ENCODE measurements around the gene TMEM208.

The TMEM208 gene

DNA sequence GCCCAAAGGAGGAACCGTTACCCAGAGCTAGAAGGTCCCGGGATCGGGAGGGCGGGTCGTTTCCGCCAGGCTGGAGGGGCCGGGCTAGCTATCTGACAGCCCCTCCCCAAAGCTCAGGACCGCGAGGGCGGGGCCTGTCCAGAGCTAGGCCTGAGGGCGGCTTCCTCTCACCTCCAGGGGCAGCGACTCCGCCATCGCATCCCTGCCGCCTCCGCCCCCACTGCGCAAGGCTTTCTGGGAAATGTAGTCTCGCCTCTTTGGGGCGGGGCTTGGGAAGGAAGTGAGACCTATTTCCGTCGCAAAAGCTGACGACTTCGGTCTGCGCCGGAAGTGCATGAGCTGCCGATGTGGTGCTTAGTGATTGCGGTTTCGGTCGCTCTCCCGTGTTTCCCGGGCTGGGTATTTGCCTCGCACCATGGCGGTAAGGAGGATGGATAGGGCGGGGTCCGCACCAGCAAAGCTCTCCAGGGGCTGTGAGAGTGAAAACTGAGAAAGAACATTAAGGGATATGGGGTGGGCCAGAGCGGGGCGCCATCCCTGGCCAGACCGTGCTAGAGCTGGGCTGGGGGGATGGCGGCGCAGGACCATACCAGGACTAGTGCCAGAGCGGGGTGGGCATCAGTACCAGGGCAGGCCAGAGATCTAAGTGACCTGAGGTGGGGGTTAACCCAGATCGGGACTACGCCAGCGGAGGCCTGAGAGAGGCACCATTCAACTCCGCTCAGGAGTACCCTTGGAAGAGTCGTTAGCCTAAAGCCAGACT lies at the start of gene TMEM208:
TMEM208 (plus strand) TSS at position 327 of the 763 bp plus-strand sequence; CDS start at position 416, 89 bp downstream.
- DNase-seq: peak; percentile 96

DNA sequence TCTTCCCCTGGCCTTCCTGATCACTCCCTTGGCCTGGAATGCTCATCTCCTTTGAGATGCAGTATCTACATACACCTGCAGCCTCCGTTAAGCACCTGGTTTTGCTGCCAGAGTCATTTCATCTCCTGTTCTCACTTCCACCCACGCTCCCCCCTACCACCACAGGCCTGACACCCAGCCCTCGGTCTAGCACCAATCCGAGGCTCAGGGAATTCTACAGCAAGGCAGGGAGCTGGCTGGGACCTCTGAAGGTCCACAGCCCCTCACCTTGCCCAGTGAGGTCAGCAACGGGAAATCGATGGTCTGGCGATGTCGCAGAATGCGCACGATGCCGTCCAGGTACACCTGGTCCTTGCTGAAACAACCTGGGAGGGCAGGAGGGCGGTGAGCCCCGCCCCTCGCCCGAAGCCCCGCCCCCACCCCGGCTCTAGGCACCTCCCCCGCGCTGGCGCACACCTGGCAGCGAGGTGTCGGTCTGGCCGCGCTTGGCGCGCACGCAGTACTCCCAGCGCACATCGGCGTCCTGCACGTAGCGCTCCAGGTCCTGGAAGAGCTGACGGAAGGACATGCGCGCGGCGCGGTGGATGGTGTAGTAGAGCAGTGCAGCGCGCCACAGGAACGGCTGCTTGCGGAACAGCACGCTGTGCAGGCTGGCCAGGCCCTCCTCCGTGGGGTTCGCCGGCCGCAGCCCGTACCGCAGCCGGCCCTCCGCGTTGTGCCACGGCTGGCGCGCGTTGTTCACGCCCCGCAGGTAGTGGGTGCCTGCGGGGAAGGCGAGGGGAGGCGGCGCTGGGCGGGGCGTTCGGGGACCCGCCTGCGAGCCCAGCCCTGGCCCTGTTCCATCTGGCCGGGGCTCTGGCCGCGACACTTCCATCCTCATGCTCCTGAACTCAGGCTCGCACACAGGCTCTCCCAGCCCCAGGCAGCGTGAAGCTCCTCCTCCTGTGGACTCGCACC lies 48.9 kb upstream of the TMEM208 start:
- no peak for DNase-seq

DNA sequence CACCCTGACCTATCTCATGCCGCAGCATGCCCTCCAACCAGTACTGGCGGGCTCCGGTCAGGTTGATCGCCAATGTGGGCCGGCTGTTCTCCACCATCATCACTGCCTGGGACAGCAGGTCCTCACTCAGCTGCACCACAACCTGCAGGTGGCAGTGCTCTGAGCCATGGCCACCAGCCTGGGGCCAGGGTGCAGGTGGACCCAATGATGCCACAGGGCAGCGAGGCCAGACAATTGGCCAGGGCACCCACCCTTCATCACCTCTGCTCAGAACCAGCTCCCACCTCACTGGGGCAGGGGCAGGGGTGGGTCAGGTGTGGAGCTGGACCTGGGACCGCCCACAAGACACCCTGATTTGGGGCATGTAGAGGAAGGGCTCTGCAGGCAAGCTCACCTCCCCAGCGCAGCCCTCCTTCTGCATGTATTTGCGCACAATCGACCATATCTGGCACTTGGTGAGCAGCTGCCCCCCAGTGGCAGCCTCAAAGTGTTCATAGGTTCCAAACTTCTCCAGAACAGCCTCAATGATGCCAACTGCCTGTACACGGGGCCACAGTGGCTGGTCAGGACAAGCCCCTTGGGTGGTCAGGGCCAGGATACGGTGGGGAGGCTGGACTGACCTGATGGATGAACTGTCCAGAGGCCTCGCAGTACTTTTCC lies 47.4 kb upstream of the TMEM208 start:
- no peak for DNase-seq

DNA sequence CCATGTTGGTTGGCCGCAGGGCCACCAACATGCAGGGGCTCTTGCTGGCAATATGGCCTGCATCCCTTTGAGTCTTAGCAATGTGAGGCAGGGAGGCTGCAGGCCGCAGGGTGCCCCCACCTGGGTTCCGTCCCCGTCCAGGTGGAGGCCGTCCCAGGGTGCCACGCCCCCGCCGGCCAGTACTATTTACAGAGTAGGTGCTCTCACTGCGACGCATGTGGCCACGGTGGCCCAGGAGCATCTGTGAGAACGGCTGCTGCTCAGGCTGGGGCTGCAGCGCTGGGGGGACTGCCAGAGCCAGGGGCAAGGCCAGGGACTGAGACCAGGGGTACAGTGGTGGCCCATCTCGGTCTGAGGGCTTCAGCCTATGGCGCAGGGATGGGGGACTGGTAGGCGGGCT lies 46.8 kb upstream of the TMEM208 start:
- DNase-seq: no peak

DNA sequence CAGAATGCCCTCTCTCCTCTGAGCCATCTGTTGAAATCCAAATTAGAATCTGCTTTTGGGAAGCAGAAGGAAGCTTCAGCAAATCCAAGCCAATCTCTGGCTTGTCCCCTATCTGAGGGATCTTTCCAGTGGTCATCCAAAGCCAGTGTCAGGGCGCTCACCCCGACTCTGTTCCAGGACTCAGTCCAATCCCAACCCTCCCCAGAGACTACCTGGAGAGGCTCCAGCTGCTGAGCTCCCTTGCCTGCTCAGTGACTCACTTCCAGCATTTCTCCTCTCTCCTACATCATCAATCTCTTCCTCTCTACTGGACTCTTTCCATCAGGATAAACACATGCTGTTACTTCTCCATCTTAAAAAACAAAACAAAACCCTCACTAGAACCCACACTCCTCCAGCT lies 45.6 kb upstream of the TMEM208 start:
- DNase-seq: peak; percentile 65

DNA sequence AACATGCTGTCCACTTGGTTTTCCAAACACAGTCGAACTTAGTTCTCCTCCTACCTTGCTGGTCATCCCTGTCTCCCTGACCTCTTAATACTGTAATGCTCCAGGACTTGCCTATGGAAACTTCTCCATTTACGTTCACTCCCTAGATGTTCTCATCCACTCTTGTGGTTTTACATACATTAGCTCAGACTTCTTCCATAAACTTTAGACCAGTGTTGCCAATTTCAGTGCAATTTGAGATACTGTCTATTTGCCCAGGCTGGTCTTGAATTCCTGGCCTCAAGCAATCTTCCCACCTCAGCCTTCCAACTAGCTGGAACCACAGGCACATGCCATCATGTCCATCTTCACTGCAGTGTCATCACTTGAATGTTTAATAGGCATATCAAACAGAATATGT lies 44.6 kb upstream of the TMEM208 start:
- no peak for DNase-seq

DNA sequence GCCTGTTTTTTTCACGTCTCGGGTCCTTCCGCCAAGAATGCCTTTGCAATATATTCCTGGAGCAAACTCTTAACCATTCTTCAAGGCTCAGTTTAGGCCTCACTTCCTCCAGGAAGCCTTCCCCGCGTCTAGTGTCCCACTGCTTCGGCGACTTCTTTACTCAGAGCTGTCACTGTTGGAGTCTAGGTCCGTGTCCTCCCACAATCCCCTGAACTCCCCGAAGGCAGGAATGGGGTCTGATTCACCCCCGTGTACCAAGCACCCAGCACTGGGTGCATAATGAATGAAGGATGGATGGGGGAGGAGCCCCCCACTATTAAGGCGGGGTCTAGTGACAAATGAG lies 43.7 kb upstream of the TMEM208 start:
- DNase-seq: no peak

DNA sequence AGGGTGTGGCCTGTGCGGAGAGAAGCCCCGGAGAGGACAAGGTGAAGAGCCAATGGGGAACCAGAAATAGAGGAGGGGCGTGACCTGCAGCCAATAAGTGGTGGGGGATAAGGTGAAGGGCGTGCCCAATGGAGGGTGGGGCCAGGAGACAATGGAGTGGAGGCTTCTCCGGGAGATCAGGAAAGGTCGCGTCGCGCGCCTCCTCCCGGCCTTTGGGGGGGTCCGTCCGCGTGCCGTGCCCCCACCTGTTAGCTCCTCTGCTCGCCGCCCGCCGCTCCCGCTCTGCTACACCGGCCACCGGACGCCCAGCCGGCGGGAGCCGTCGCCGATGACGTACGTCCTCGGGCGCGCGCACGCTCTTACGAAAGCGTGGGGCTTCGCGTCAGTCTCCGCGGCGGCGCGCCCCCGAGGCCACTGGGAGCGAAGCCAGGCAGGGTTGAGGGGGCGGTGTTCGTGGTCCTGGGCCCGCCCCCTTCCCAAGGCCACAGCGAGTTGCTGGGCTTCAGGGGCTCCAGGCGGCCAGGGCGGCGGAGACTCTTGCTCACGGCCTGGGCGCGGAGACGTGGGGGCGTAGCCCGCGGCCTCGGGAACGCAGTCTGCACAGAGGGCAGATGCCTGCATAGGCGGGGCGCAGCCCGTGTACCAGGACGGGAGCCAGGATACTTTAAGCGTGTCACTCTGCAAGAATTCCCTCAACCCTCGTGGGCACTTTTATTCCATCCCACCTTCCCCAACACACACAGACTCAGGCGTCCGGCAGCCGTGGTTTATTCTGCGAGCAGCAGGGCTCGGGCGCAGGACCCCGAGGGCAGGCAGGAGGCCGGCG lies 43.1 kb upstream of the TMEM208 start, which contains the start of gene MATCAP1:
MATCAP1 (minus strand) TSS at position 337 of the 826 bp plus-strand sequence. CDS start 3,353 bp downstream, outside the sequence.
- DNase-seq: peak; percentile 97

DNA sequence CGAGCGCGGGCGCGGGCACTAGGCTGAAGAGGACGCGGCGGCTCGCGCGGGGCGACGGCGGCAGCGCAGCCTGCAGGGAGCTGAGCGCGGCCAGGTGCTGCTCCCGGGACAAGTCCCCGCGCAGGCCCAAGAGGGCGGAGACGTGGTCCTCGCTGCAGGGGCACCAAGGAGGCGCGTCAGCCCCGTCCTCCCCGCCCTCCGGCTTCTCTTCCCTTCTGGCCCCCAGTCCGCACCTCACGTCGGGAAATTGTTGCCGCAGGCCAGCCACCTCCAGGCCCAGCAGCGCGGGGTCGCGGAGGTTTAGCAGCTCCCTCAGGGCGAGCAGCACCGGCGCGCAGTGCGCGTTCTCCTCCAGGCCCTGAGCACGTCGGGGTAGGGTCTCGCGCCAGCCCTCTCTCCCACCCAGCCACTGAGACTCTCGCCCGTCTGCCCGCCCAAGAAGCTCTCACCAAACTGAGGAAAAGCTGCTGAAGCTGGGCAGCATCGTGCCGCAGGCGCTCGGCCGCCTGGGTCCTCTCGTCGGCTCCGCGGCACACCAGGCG lies 42.4 kb upstream of the TMEM208 start:
- no peak for DNase-seq

DNA sequence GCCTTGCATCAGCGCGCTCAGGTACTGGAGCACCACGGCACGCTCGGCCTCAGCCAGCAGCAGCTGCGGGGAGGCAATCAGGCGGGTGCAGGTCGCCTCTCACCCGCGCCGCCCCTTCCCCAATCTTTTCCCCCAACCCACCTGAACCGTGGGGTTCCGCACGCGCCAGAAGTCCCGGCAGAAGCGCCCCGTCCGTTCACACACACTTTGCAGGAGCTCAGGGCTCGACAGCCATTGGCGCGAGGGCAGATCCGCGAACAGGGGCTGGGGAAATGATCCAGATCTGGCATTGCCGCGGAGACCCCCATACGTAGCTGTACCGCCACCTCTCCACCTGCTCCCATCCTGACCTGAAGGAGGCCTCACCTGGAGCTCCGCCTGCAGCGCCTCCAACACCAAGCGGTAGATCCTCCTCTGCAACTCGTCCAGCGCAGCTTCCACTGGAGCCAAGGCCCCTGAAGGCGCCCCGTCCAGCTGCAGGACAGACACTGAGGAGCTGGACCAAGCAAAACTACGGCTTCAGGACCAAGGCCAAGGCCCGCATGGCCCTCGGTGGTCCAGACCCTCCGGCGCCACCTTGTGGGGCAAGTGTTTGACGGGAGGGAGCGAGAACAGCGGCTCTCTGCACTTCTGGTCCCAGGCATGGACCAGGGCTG lies 41.8 kb upstream of the TMEM208 start:
- DNase-seq: no peak

DNA sequence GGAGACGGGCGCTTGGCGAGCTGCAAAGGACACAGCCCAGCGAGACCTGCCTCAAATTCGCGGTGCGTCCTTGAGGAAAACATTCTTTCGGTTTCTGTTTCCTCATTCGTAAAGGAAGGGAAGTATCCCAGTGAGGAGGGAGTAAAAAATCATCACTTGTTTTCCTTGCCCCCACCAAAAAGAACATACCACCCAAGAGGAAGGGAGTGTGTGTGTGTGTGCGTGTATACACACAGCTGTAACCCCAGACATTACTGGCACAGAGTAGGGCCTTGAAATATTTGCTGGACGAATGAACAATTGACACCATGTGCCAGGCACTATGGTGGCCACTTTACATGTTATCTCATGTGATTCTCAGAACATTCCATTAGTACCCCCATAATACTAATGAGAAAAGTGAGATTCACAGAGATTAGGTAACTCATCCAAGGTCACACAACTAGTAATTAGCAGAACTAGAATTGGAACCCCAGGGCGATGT lies 41.2 kb upstream of the TMEM208 start:
- no peak for DNase-seq

DNA sequence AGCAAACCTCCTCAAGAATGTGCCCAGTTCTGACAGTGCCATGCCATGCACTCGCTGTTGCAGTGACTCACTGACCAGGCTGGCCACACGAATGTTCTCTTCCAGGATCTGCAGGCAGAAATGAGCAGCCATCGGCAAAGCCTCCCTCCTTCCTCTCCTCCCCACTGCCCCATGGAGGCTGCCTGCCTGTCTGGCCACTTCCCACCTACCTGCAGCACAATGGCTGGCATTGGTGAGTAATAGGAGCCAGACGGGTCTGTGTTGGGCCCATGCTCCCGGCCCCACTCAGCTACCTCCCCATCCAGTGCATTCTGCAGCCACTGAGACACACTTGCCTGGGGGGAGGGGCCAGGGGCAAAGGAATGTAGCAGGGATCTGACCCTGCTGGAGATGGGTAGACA lies 40.4 kb upstream of the TMEM208 start:
- no peak for DNase-seq

DNA sequence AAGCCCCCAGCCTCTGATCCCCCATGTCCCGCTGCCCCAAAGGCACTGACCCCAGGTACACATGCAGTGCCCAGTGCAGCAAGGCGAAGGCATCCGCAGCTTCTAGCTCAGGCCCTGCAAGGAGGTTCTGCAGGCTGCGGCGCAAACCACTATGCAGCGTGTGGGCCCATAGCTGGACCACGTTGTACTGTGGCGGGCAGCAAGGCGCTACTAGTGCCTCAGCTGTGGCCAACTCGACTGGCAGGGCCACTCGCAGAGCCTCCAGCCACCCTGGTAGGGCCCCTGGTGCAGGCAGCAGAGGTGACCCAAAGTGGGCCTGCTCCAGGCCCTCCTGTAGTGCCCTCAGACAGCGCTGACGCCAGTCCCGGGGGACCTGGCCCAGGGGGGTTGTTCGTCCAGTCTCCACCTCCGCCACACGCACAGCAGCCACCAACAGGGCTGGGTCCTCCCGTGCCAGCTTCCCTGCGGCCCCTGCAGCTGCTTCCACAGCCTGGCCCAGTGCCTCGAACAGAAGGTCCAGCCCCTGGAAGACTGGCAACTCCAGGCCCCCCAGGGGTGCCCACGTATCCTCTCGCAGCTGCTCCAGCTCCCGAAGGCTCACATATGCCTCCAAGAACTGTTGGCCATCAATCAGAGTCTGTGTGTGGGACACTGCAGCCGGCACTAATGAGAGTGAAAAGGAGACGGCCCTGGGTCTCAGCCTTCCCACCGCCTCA lies 39.6 kb upstream of the TMEM208 start:
- peak; percentile 67 for DNase-seq

DNA sequence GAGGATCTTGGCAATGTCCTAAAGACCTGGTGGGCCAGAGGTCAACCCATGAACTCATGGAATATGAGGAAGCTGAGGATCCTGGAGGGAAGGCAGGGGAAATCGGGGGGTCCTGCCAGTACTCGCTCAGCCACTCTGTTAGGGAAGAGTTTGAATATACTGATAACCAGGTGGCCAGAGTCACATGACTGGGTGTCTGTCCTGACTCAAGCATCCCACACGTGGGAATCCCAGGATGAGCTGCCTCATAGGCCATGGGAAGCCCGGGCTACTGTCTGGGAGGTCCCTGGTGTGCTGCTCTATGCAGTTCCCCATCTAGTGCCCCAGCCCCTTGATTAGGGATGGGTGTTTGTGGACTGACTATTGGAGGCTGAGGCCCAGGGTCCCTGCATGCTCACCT lies 38.6 kb upstream of the TMEM208 start:
- DNase-seq: no peak

DNA sequence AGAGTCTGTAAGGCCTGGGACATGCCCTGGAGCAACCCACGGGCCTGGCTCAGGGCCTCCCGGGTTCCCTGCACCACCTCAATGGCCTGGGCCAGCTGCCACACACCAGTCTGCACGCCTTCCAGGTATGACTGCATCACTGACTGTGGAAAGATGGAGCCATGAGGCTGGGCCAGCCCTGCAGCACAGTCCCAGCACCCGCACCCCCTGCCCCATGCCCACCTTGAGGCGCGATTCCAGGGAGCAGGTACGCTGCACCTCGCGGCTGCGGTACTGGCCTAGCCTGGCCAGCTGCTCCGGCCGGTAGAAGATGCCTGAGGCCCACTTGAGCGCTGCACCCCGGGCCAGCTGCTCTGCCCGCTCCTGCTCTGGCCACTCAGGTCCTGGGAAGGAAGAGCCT lies 38.1 kb upstream of the TMEM208 start:
- DNase-seq: no peak

DNA sequence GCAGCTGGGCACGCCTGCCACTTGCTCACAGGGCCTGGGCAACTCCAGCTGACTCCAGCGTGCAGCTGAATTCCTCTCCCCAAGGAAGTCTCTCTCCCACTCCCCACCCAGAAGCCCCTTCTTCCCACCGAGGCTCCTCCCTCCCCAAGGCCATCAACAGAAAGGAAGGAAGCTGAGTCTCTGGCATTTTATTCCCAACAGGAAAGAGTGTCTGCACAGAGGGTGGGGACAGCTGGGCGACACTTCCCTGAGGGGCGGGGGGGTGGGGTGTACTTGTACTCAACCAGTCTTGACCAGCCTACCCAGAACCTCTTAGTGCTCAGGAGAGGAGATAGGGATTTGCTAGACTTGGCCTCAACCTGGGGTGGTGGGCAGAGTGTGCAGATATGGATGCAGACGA lies 36.9 kb upstream of the TMEM208 start, which contains the start of gene EXOC3L1:
EXOC3L1 (minus strand) TSS at position 96 of the 400 bp plus-strand sequence. CDS start 460 bp downstream, outside the sequence.
- DNase-seq: no peak

DNA sequence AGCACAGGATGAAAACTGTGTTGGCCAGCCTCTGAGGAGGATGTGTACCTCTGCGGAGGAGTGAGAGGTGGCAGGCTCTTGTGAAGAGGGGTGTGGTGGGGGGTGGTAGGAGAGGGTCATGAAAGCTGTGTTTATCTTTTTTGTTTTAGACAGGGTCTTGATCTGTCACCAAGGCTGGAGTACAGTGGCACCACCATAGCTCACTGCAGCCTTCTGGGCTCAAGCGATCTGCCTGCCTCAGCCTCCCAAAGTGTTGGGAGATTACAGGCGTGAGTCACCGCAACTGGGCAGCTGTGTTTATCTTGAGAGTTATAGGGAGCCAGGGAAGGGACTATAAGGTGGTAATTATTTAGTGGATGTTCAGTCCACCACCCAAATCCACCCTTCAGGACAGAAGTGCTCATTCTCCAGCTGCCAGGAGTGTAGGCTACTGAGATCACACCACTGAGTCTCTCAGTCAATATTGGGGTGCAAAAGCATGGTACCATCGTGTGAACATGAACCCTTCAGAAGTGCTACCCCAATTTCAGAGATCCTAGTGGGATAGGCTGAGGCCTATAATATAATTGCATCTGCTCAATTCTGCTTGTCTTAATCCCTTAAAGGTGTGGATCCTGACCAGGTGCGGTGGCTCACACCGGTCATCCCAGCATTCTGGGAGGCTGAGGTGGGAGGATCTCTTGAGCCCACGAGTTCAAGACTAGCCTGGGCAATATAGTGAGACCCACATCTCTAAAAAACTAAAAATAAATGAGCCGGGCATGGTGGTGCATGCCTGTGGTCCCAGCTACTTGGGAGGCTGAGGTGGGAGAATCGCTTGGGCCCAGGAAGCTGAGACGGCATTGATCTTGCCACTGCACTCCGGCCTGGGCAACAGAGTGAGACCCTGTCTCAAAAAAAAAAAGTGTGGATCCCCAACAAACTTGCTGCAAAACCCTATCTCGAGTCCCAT lies 36.2 kb upstream of the TMEM208 start:
- no peak for DNase-seq

DNA sequence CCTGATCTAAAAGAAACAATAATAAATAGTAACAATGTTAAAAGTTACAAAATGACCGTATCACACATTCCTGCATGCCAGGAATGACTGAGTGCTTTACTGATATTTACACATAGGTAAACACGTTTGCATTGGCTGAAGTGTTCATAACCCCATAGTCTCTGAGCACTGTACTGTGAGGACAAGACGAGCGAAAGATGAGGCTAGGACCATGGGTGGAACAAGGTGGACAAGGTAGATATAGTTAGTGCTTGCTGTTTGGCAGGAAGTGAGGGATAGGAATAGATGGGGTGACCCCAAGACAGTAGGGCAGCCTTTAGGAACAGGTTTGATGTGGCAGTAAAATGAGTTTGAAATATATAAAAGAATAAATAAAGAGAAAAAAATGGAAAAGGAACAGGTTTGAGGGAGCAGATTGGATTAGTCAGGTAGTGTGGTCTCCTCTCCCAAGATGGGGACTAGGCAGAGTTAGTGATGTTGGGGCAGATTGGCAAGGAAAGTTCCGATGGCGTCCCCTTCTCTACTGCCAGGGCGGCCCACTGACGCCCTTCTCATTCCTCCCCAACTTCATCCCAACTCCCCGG lies 35.4 kb upstream of the TMEM208 start:
- DNase-seq: no peak

Measured in DMS 273 treated with DMSO at 0.1 percent for 48 hours (cell line).